DLD1 (cell line): ENCODE data around the gene SSH2.
"Not testable (repeated sequence)": the region's sequence is repeated elsewhere in the genome, so short reads cannot be mapped to it uniquely, and the experiment has no call there.

Source experiments
- in situ Hi-C: cut with HindIII; loops from 2 replicates; pipeline ENCODE4 v1.10.0; 2017; ENCODE audit warnings: low sequenced_read_pairs

Gene SSH2

GRCh38 chr17:29931231-29931932, 1.4 kb upstream of the SSH2 start:
- in situ Hi-C loops = loop anchor here (25.0 kb wide), 1 partner anchor 269 kb away; no protein-coding TSS in a partner anchor

GRCh38 chr17:29930409-29931010, 482 bp upstream of the SSH2 start:
- in situ Hi-C loops = loop anchor here (25.0 kb wide), 1 partner anchor 268 kb away; no protein-coding TSS in a partner anchor

DNA sequence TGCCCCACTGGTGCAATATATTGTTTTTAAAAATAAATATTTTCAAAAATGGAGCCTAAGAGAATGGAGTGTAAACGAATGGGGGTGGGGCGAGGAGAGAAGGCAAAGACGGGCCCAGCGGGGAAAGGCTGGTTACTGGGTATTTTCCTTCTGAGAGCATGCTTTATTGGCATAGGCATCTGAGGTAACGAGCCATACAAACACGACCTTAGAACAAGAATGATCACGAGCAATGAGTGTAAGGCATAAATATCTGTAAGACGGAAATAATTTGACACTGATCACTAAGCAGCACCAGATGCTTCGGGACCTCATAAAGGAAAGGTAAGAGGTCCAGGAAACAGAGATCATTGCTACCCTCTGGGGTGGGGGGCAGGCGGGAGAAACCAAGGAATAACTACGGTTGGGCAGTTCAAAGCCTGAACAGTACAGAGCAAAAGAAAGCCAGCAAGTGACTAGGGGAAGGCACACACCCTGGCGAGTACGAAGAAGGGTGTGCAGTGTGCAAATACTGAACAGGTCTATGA, 959 bp downstream of the SSH2 start:
- in situ Hi-C loops = loop anchor here (25.0 kb wide), 1 partner anchor 267 kb away; no protein-coding TSS in a partner anchor

GRCh38 chr17:29927546-29927945, 2.5 kb downstream of the SSH2 start:
- in situ Hi-C loops = loop anchor here (25.0 kb wide), 1 partner anchor 265 kb away; no protein-coding TSS in a partner anchor

DNA sequence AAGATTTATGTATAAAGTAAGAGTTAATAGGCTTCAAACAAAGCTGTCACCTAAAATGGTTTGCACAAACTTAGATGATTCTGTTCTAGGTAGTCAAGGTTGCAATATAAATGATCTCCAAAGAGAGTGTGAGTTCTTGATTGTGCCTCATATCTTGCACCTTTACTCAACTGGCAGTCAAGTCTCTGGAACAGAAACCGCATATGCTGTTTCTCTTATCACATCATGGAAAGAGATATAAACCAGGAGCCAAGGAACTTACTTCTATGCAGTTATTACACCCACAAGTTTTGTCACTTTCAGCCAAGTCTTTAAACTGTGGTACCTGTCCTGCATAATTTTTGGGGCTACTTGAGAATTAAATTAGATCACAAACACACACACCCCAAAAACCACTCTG, 5.2 kb downstream of the SSH2 start:
- in situ Hi-C loops = loop anchor here (25.0 kb wide), 1 partner anchor 262 kb away; no protein-coding TSS in a partner anchor

- in situ Hi-C loops = no loop called here
Measured at GRCh38 chr17:29918922-29919856, 10.8 kb downstream of the SSH2 start.

DNA sequence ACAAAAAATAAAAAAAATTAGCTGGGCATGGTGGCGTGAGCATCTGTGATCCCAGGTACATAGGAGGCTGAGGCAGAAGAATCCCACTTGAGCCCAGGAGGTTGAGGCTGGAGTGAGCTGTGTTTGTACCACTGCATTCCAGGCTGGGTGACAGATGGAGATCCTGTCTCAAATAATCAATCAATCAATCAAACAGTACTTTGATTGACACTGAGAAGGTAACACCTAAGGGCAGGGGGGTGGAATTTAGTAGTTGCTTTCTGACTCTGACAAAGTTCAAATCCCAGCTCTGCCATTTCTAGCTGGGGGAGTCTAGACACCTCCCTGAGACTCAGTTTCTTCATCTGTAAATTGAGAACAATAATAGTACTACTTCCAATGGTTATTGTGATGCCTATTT, 12.0 kb downstream of the SSH2 start:
- in situ Hi-C loops = no loop called here

GRCh38 chr17:29914819-29915537, 15.1 kb downstream of the SSH2 start:
- in situ Hi-C loops = no loop called here

DNA sequence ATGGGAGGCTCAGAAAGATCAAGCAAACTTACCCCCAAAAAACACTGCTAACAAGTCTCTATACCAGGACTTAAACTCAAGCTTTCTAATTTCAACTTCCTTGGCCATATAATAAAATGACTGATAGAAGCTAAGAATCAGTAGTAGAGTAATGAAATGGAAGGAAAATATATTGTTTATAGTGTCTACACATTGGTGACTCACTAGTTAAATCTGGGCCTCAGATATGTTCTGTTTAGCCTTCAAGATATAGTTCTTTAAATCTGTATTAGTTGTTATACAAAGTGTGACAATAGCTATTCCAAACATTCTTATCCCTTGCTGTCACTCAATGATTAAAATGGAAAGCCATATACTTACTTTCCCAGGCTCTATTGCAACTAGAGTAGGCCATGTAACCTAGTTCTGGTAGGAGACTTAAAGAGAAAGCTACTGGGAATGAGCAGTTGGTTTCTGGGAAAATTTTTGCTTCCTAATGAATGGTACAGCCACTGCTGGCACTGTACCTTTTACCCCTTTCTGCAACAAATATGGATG, 18.3 kb downstream of the SSH2 start:
- in situ Hi-C loops = no loop called here

- in situ Hi-C loops = no loop called here
Measured at GRCh38 chr17:29909236-29910003, 20.6 kb downstream of the SSH2 start.

DNA sequence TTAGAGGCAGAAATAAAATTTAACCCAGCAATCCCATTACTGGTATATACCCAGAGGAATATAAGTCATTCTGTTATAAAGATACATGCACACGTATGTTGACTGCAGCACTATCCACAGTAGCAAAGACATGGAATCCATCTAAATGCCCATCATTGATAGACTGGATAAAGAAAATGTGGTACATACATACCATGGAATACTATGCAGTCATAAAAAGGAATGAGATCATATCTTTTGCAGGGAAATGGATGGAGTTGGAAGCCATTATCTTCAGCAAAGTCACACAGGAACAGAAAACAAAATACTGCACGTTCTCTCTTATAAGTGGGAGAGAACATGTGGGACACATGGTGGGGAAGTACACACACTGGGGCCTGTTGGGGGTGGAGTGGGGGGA, 23.1 kb downstream of the SSH2 start:
- in situ Hi-C loops = no loop called here

DNA sequence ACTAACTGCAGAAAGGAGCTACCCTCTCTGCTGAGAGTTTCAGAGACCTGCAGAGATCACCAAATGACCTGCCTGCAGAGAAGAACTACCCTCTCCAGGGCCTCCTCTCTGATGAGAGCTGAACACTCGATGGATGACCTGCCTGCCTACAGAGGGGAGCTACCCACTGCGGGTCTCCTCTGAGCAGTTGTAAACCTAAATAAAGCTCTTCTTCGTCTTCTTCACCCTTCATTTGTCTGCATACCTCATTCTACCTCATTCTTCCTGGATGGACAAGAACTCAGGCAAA, 24.2 kb downstream of the SSH2 start:
- in situ Hi-C loops = no loop called here

- in situ Hi-C loops = no loop called here
Measured at GRCh38 chr17:29905086-29905878, 24.7 kb downstream of the SSH2 start.

- in situ Hi-C loops = no loop called here
Measured at GRCh38 chr17:29903471-29903870, 26.6 kb downstream of the SSH2 start.

DNA sequence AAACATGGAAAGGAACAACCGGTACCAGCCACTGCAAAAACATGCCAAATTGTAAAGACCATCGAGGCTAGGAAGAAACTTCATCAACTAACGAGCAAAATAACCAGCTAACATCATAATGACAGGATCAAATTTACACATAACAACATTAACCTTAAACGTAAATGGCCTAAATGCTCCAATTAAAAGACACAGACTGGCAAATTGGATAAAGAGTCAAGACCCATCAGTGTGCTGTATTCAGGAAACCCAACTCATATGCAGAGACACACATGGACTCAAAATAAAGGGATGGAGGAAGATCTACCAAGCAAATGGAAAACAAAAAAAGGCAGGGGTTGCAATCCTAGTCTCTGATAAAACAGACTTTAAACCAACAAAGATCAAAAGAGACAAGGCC, 32.9 kb downstream of the SSH2 start:
- in situ Hi-C loops = not testable (repeated sequence)

DNA sequence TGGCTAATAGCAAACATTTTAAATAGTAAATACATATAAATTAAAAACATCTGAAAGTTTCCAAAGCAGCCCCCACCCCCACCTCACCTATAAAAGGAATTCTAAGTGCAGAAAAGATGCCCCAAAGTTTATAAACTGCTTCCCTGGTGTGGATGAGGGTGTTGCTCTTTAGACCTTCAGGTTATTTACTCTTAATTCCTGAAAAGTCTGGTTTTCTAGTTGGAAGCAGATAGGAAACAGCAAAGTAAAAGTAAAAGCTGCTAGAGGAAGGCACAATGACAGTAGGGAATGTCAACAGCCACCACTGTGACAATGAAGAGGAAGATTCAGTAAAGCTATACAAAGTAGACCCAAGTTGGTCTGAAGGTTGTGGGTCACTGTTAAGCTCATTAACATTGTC, 37.8 kb downstream of the SSH2 start:
- in situ Hi-C loops = no loop called here

DNA sequence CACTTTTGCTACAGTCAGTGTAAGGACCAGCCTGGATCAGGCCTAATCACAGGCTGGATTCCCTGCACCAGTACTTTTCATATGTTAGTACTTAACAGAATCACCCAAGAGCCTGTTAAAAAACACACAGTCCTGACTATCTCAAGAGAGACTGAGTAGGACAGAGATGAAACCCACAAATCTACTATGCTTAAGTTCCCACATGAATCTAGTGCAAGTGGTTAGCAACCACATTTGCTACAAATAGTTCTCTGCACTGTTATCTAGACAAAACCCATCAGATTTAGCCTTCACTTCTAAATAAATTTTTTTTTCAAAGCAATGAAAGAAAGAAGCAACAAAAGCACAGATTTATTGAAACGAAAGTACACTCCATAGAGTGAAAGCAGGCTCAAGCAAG, 38.9 kb downstream of the SSH2 start:
- in situ Hi-C loops = no loop called here

- in situ Hi-C loops = no loop called here
Measured at GRCh38 chr17:29885031-29885640, 44.9 kb downstream of the SSH2 start.
